NCI-H187 (cell line): Measurements from ENCODE around the gene CD164.
"Not testable (repeated sequence)": the region's sequence is repeated elsewhere in the genome, so short reads cannot be mapped to it uniquely, and the experiment has no call there.

ENCODE experiments used
- DNase-seq, 2 experiments: peaks; one replicate each; lab custom pipeline; 2025; lab: John Stamatoyannopoulos, UW

CD164 gene

GRCh38 chr6:109342911-109343310, 39.4 kb downstream of the CD164 start:
- DNase-seq = no peak

- DNase-seq = no peak
Measured at GRCh38 chr6:109342506-109342905, 39.8 kb downstream of the CD164 start.

- DNase-seq = no peak
Measured at GRCh38 chr6:109340811-109341210, 41.5 kb downstream of the CD164 start.

GRCh38 chr6:109339906-109340678, 42.2 kb downstream of the CD164 start:
- DNase-seq = no peak

- DNase-seq = no peak
Measured at GRCh38 chr6:109336221-109336961, 45.9 kb downstream of the CD164 start.

GRCh38 chr6:109333870-109334269, 48.4 kb downstream of the CD164 start:
- DNase-seq = not testable (repeated sequence)

- no peak for DNase-seq
Measured at GRCh38 chr6:109332748-109333147, 49.5 kb downstream of the CD164 start.

- DNase-seq = no peak
Measured at GRCh38 chr6:109331081-109331480, 51.2 kb downstream of the CD164 start.

- DNase-seq = no peak
Measured at GRCh38 chr6:109330263-109330662, 52.0 kb downstream of the CD164 start.

GRCh38 chr6:109328629-109329028, 53.6 kb downstream of the CD164 start:
- no peak for DNase-seq

GRCh38 chr6:109327959-109328358, 54.3 kb downstream of the CD164 start:
- DNase-seq = no peak

- no peak for DNase-seq
Measured at GRCh38 chr6:109327491-109327890, 54.8 kb downstream of the CD164 start.

- no peak for DNase-seq
Measured at GRCh38 chr6:109326351-109326750, 55.9 kb downstream of the CD164 start.

- DNase-seq = no peak
Measured at GRCh38 chr6:109325400-109325801, 56.9 kb downstream of the CD164 start.

GRCh38 chr6:109323241-109323640, 59.0 kb downstream of the CD164 start:
- DNase-seq = no peak

- DNase-seq = no peak
Measured at GRCh38 chr6:109322825-109323224, 59.4 kb downstream of the CD164 start.

- DNase-seq = no peak
Measured at GRCh38 chr6:109321752-109322151, 60.5 kb downstream of the CD164 start.

- no peak for DNase-seq
Measured at GRCh38 chr6:109320072-109320471, 62.2 kb downstream of the CD164 start.

GRCh38 chr6:109318328-109318876, 63.9 kb downstream of the CD164 start:
- DNase-seq = peak in 1 of 2 experiments; percentile 31

GRCh38 chr6:109316909-109317308, 65.4 kb downstream of the CD164 start:
- no peak for DNase-seq
